Spleen (tissue), 11 donors: ENCODE data around the gene TMTC3. TPM values are rescaled to one million over a fixed set of nuclear protein-coding genes. Genes with fewer than 3 reads are reported as not detected.

Source experiments
- DNase-seq: peaks from one replicate; pipeline ENCODE4 v3.0.0-alpha.2; 2020
- H3K27ac ChIP-seq, 8 donors: fragments of 200-600 bp; sonication (generic) in 7 of 8; 1 replicate in 4 of 8; 2 replicates in 4 of 8; pipeline versions ENCODE4 v1.5.0 to v1.8.0; 2016 to 2021; ENCODE audit warnings: inconsistent platforms in 4 of 8, mild to moderate bottlenecking in 4 of 8, moderate library complexity in 1 of 8
- H3K27me3 ChIP-seq, 7 donors: fragments of 200-600 bp; sonication (generic) in 6 of 7; replicated peaks in 1 of 7; 1 replicate in 4 of 7; 2 replicates in 3 of 7; pipeline versions ENCODE4 v1.5.0 to v1.8.0; 2016 to 2021; ENCODE audit warnings: inconsistent platforms in 3 of 7, mild to moderate bottlenecking in 1 of 7
- H3K36me3 ChIP-seq, 6 donors: fragments of 200-600 bp; sonication (generic) in 5 of 6; 1 replicate in 4 of 6; 2 replicates in 2 of 6; pipeline versions ENCODE4 v1.5.0 to v1.8.0; 2016 to 2021; ENCODE audit warnings: inconsistent platforms in 2 of 6
- H3K4me1 ChIP-seq, 6 donors: fragments of 200-600 bp; sonication (generic) in 5 of 6; 1 replicate in 3 of 6; 2 replicates in 3 of 6; pipeline versions ENCODE4 v1.5.0 to v1.8.0; 2016 to 2021; ENCODE audit warnings: inconsistent platforms in 3 of 6
- H3K4me3 ChIP-seq, 8 donors: fragments of 200-600 bp; sonication (generic) in 7 of 8; 1 replicate in 4 of 8; 2 replicates in 4 of 8; pipeline versions ENCODE4 v1.5.0 to v1.8.0; 2016 to 2021; ENCODE audit warnings: inconsistent platforms in 4 of 8, mild to moderate bottlenecking in 4 of 8, moderate library complexity in 2 of 8
- H3K9me3 ChIP-seq, 8 donors: fragments of 200-600 bp; sonication (generic) in 7 of 8; 1 replicate in 4 of 8; 2 replicates in 4 of 8; pipeline versions ENCODE4 v1.5.0 to v1.8.0; 2016 to 2021; ENCODE audit warnings: inconsistent platforms in 4 of 8
- POLR2A ChIP-seq, 3 donors: fragments of 450-650 bp; IDR thresholded peaks; one replicate each; pipeline ENCODE4 v1.5.1; 2017; ENCODE audit warnings: antibody characterized with exemption in 3 of 3, mild to moderate bottlenecking in 1 of 3
- POLR2AphosphoS5 ChIP-seq, 3 donors: sonication (generic); formaldehyde crosslinking; IDR thresholded peaks; one replicate each; pipeline ENCODE4 v1.5.1; 2017; ENCODE audit warnings: antibody characterized with exemption in 3 of 3
- WGBS, 5 donors: extraction: QIAGEN DNeasy Blood & Tissue Kit in 3 of 5; methylation state at CpG; one replicate each; pipeline versions ENCODE4 v1.1.5 to v1.1.7; 2013 to 2018; 5-methylcytosine and 5-hydroxymethylcytosine counted together
- intact Hi-C: fragments of 100-400 bp; cut with DNase I; formaldehyde crosslinking; loops from one replicate; pipeline ENCODE4 v1.15.0; 2023; ENCODE audit warnings: low total_unique reads
- polyA plus RNA-seq, 3 donors: library from polyadenylated mRNA; stranded (reverse); fragments of 200-250 nt; gene quantifications; one replicate each; pipeline ENCODE4 v1.2.1, GENCODE V29; 2013
- total RNA-seq, 7 donors: library from RNA; depleted of rRNA in 3 of 7; stranded (reverse); fragments of >200 nt in 3 of 7; fragmentation: NEBNext Ultra II Directional in 4 of 7; extraction: Animal tissue kit (Norgen Biotek cat#: 25700) in 4 of 7; gene quantifications; one replicate each; pipeline versions ENCODE4 v1.1.0 to v1.2.1, GENCODE V29; 2016 to 2021
- TF ChIP-seq, protein P1 (sequence below), 11 experiments: fragments of 200-600 bp in 7 of 11; fragments of 450-650 bp in 4 of 11; sonication (generic) in 4 of 11; IDR thresholded peaks in 8 of 11; conservative IDR thresholded peaks in 3 of 11; 1 replicate in 7 of 11; 2 replicates in 4 of 11; pipeline versions ENCODE4 v1.4.0 to v1.8.0; 2016 to 2021; ENCODE audit warnings: antibody characterized with exemption in 11 of 11, inconsistent platforms in 4 of 11, mild to moderate bottlenecking in 1 of 11
- donor health status: healthy with polysubstance abuse.
- donor health status: DM: no; HTN: no; CAD: no; lungs with moderate emphysema.
- donor health status: DM: no; HTN: no; CAD: no.
- donor health status: Bipolar disorder and iron deficiency.
- donor health status: healthy.
- donor health status: DM: no; HTN: no; CAD: no.
- donor health status: DM: yes; HTN: yes; CAD: no.

Gene TMTC3
- total and polyA plus RNA-seq, 10 donors, result 1.5 to 14.5 (median 10.1) TPM

DNA sequence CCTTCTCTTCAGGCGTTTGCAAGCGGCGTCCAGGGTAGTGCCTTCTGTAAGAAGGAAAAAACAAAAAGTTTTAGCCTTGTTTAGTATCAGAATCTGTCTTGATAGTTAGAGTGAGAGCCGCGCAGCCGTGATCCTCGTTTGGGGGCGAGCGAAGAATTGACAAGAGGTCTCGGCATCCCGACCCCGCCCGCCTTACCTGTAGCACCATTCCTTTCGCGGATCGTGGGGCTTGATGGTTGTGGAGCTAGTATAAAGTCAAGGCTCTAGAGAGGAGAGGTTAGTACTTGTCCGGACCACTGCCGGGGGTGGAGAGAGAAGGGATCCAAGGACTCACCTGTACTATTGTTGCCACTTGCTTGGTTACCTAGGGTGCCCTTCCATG, 494 bp downstream of the TMTC3 start:
- 0 to 1% (median 1%) methylated on average over 18 of the region's 18 CpGs for WGBS, 5 donors
- no peak for TF ChIP-seq POLR2A (IDR thresholded peaks at IDR 0.05)
- TF ChIP-seq, protein P1, sequence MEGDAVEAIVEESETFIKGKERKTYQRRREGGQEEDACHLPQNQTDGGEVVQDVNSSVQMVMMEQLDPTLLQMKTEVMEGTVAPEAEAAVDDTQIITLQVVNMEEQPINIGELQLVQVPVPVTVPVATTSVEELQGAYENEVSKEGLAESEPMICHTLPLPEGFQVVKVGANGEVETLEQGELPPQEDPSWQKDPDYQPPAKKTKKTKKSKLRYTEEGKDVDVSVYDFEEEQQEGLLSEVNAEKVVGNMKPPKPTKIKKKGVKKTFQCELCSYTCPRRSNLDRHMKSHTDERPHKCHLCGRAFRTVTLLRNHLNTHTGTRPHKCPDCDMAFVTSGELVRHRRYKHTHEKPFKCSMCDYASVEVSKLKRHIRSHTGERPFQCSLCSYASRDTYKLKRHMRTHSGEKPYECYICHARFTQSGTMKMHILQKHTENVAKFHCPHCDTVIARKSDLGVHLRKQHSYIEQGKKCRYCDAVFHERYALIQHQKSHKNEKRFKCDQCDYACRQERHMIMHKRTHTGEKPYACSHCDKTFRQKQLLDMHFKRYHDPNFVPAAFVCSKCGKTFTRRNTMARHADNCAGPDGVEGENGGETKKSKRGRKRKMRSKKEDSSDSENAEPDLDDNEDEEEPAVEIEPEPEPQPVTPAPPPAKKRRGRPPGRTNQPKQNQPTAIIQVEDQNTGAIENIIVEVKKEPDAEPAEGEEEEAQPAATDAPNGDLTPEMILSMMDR (IDR thresholded peaks at IDR 0.05 in 8 of 11, conservative IDR thresholded peaks at IDR 0.05 in 3 of 11), result no peak
- no peak for TF ChIP-seq POLR2AphosphoS5 (IDR thresholded peaks at IDR 0.05)
- peaks cover 6 to 53% (median 26%) of the 10 kb centered on the region in 6 donors for H3K4me1 ChIP-seq
- peak; percentile 88 for DNase-seq
- H3K9me3 ChIP-seq, result no peaks in the 10 kb centered on the region
- H3K27me3 ChIP-seq, result no peaks in the 10 kb centered on the region
- peak overlapping the region; percentile 59 to 95 (median 69) for H3K4me3 ChIP-seq
- H3K27ac ChIP-seq, result peak overlapping the region in 7 of 8 donors; percentile 61 to 86 (median 81)
- intact Hi-C loops, result no loop called here
- peaks cover 0 to 21% (median 0%) of the 10 kb centered on the region in 6 donors for H3K36me3 ChIP-seq

DNA sequence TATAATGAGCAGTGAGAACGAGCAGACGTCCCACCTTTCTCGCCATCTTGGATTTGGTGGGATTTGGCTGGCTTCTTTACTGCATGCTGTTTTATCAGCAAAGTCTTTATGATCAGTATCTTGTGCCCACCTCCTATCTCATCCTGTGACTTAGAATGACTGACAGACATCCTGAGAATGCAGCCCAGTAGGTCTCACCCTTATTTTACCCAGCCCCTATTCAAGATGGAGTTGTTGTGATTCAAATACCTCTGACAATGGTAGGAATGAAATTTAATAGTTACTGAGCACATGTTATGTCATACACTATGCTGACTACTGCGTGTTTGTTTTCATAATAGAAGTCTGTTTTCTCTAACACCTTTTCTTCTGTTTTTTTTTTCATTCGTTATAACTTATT, 1.9 kb downstream of the TMTC3 start:
- no peaks in the 10 kb centered on the region for H3K9me3 ChIP-seq
- H3K27ac ChIP-seq, result no peak overlapping the region
- H3K27me3 ChIP-seq, result no peaks in the 10 kb centered on the region
- H3K4me3 ChIP-seq, result no peak overlapping the region
- WGBS, 5 donors, result 95 to 99% (median 95%) methylated on average over 5 of the region's 5 CpGs
- H3K36me3 ChIP-seq, result peaks cover 0 to 15% (median 0%) of the 10 kb centered on the region in 6 donors
- DNase-seq, result no peak
- peaks cover 6 to 53% (median 26%) of the 10 kb centered on the region in 6 donors for H3K4me1 ChIP-seq
- intact Hi-C loops, result no loop called here
- TF ChIP-seq POLR2AphosphoS5 (IDR thresholded peaks at IDR 0.05), result no peak
- TF ChIP-seq, protein P1 (IDR thresholded peaks at IDR 0.05 in 8 of 11, conservative IDR thresholded peaks at IDR 0.05 in 3 of 11), result no peak
- no peak for TF ChIP-seq POLR2A (IDR thresholded peaks at IDR 0.05)

DNA sequence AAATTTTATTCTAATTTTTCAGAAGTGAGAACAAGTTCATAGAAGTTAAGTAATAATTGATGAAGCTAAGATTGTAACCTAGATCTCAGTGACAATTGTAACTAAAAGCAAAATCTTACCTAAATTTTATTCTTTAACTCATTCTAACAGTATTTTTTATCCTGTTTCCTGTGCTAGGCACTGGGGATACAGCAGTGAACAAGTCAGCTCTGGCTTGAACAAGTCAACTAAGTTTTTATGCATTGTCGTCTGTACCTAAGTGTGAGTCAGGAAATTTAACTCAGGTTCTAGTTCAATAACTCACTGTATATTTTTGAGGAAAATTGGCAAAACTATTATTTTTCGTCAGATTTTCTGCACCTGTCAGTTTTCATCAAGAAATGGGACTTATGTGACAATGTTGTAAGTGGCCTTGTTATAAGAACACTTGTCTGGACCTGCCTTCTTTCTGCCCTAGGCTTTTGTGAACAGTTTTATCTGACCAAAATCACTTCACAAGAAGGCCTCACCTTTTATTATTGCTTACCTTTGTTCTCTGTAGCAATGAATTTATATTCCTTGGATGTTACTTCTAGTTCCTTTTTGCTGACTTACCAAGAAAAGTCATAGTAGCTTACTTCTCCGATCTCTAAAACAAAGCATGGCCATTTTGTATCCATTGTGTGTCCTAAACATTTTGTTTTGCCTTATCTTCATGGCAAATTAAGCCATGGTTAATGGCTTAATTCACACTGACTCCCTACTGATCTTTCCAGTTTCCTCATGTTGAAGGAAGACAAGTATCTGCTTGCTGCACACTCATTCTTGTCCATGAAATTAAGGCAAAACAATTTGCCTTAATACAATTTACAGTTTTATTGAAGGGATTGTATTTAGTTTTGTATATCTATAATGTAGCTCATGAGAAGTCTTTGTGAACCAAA, 2.7 kb downstream of the TMTC3 start:
- 92 to 98% (median 94%) methylated on average over 3 of the region's 3 CpGs for WGBS, 5 donors
- TF ChIP-seq, protein P1 (IDR thresholded peaks at IDR 0.05 in 8 of 11, conservative IDR thresholded peaks at IDR 0.05 in 3 of 11), result no peak
- no peak for TF ChIP-seq POLR2A (IDR thresholded peaks at IDR 0.05)
- TF ChIP-seq POLR2AphosphoS5 (IDR thresholded peaks at IDR 0.05), result no peak
- DNase-seq, result no peak
- no peak overlapping the region for H3K4me3 ChIP-seq
- peaks cover 6 to 53% (median 26%) of the 10 kb centered on the region in 6 donors for H3K4me1 ChIP-seq
- no peaks in the 10 kb centered on the region for H3K27me3 ChIP-seq
- peaks cover 0 to 14% (median 2%) of the 10 kb centered on the region in 6 donors for H3K36me3 ChIP-seq
- H3K27ac ChIP-seq, result no peak overlapping the region
- intact Hi-C loops, result no loop called here
- H3K9me3 ChIP-seq, result no peaks in the 10 kb centered on the region
